ENCODE measurements around the gene TTLL10. TPM values are rescaled to one million over a fixed set of nuclear protein-coding genes. Genes with fewer than 3 reads are reported as not detected.

The TTLL10 gene
- total RNA-seq, 3 donors from 2014 or later (not counting 1 experiment from before 2014, with no cell fraction given), result 0.23 to 1.7 (median 1.7) TPM

DNA sequence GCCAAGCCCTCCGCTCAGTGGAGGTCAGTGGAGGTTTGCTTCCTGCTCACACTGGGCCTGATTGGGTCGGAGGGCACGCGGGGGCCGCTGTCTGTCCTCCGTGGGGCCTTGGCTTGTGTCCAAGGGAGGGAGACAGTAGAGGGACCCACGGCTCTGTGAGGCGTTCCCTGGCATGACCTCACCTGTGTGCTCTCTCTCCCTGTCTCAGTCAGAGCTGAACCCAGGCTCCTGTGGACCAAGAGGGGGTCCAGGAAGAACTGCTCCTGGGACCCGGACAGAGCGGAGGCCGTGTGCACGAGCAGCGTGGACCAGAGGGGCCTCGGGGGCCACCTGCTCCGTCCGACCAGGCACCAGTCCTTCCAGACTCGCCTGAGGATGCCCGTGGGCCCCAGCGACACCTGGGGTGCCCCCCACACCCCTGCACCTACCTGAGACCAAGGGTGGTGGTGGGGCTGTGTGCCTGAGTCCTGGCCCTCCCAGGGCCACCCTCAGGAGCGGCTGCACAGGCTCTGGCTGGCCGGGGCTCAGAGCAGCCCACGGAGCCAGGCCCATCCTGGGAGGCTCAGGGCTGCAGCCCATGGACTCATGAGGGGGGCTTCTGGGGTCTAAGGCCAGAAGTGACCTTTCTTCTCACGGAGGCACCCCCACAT lies 13.3 kb upstream of the TTLL10 start:
- TF ChIP-seq, protein P1, sequence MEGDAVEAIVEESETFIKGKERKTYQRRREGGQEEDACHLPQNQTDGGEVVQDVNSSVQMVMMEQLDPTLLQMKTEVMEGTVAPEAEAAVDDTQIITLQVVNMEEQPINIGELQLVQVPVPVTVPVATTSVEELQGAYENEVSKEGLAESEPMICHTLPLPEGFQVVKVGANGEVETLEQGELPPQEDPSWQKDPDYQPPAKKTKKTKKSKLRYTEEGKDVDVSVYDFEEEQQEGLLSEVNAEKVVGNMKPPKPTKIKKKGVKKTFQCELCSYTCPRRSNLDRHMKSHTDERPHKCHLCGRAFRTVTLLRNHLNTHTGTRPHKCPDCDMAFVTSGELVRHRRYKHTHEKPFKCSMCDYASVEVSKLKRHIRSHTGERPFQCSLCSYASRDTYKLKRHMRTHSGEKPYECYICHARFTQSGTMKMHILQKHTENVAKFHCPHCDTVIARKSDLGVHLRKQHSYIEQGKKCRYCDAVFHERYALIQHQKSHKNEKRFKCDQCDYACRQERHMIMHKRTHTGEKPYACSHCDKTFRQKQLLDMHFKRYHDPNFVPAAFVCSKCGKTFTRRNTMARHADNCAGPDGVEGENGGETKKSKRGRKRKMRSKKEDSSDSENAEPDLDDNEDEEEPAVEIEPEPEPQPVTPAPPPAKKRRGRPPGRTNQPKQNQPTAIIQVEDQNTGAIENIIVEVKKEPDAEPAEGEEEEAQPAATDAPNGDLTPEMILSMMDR (IDR thresholded peaks at IDR 0.05), result no peak
- H3K36me3 Mint-ChIP-seq, result no peaks in the 10 kb centered on the region
- intact Hi-C loops (cut with micrococcal nuclease), result no loop called here
- peaks cover under 1 to 13% of the 10 kb centered on the region in 2 donors for H3K4me1 Mint-ChIP-seq
- no peak for DNase-seq
- H3K27me3 Mint-ChIP-seq (ENCODE audit: low read depth in 2 of 2), result no peaks in the 10 kb centered on the region
- H3K9me3 ChIP-seq (ENCODE audit: control insufficient read depth, insufficient read depth, low read length), result no peaks in the 10 kb centered on the region
- no peak overlapping the region for H3K4me3 ChIP-seq (ENCODE audit: low read length)
- H3K4me1 ChIP-seq (ENCODE audit: control insufficient read depth, insufficient read depth, low read length), result peaks cover 25% of the 10 kb centered on the region
- no peak overlapping the region for H3K27ac Mint-ChIP-seq
- H3K4me3 Mint-ChIP-seq, result no peak overlapping the region
- 90% methylated on average over 23 of the region's 23 CpGs for WGBS (ENCODE audit: insufficient coverage)
- ATAC-seq, result no peak
- H3K27ac ChIP-seq (ENCODE audit: low read length), result no peak overlapping the region
- no peaks in the 10 kb centered on the region for H3K36me3 ChIP-seq (ENCODE audit: control insufficient read depth, insufficient read depth, low read length)
- no peaks in the 10 kb centered on the region for H3K27me3 ChIP-seq (ENCODE audit: control insufficient read depth, insufficient read depth, low read length)
- no peaks in the 10 kb centered on the region for H3K9me3 Mint-ChIP-seq

- Histone ChIP-seq H3K27me3 (ENCODE audit: control insufficient read depth, insufficient read depth, low read length) (no peaks in the 10 kb centered on the region), H3K36me3 (ENCODE audit: control insufficient read depth, insufficient read depth, low read length) (no peaks in the 10 kb centered on the region), H3K9me3 (ENCODE audit: control insufficient read depth, insufficient read depth, low read length) (no peaks in the 10 kb centered on the region), H3K4me3 (ENCODE audit: low read length) (no peak overlapping the region), H3K4me1 (ENCODE audit: control insufficient read depth, insufficient read depth, low read length) (peaks cover 33% of the 10 kb centered on the region), H3K27ac (ENCODE audit: low read length) (no peak overlapping the region)
- TF ChIP-seq, protein P1 (IDR thresholded peaks at IDR 0.05), result no peak
- no peaks in the 10 kb centered on the region for H3K9me3 Mint-ChIP-seq
- intact Hi-C loops (cut with micrococcal nuclease), result no loop called here
- no peak for ATAC-seq
- peaks cover 7 to 19% of the 10 kb centered on the region in 2 donors for H3K4me1 Mint-ChIP-seq
- peaks cover 0 to 4% of the 10 kb centered on the region in 2 donors for H3K27me3 Mint-ChIP-seq (ENCODE audit: low read depth in 2 of 2)
- no peaks in the 10 kb centered on the region for H3K36me3 Mint-ChIP-seq
- no peak for DNase-seq
- H3K4me3 Mint-ChIP-seq, result no peak overlapping the region
- 95% methylated on average over 29 of the region's 29 CpGs for WGBS (ENCODE audit: insufficient coverage)
- H3K27ac Mint-ChIP-seq, result no peak overlapping the region
These were observed 12.5 kb upstream of the TTLL10 start for GRCh38 chr1:1161078-1161682.

- Histone ChIP-seq H3K9me3 (ENCODE audit: control insufficient read depth, insufficient read depth, low read length) (no peaks in the 10 kb centered on the region), H3K36me3 (ENCODE audit: control insufficient read depth, insufficient read depth, low read length) (no peaks in the 10 kb centered on the region), H3K27ac (ENCODE audit: low read length) (no peak overlapping the region), H3K4me3 (ENCODE audit: low read length) (no peak overlapping the region), H3K4me1 (ENCODE audit: control insufficient read depth, insufficient read depth, low read length) (peaks cover 38% of the 10 kb centered on the region), H3K27me3 (ENCODE audit: control insufficient read depth, insufficient read depth, low read length) (no peaks in the 10 kb centered on the region)
- H3K4me1 Mint-ChIP-seq, result peaks cover 7 to 15% of the 10 kb centered on the region in 2 donors
- H3K36me3 Mint-ChIP-seq, result no peaks in the 10 kb centered on the region
- peaks cover 0 to 4% of the 10 kb centered on the region in 2 donors for H3K27me3 Mint-ChIP-seq (ENCODE audit: low read depth in 2 of 2)
- H3K27ac Mint-ChIP-seq, result no peak overlapping the region
- TF ChIP-seq, protein P1 (IDR thresholded peaks at IDR 0.05), result no peak
- no peak for ATAC-seq
- DNase-seq, result no peak
- WGBS (ENCODE audit: insufficient coverage), result 90% methylated on average over 17 of the region's 17 CpGs
- H3K9me3 Mint-ChIP-seq, result no peaks in the 10 kb centered on the region
- no peak overlapping the region for H3K4me3 Mint-ChIP-seq
- intact Hi-C loops (cut with micrococcal nuclease), result no loop called here
These were observed 12.0 kb upstream of the TTLL10 start for GRCh38 chr1:1161683-1162079.

All from natural killer cell (primary cell).